GM23338 (cell line): ENCODE results near the gene CCNY.

ENCODE experiments used
- CTCF ChIP-seq, 2 experiments: fragments of 200-600 bp in 1 of 2; sonication (generic) in 1 of 2; conservative IDR thresholded peaks; 2 replicates each; pipeline versions ENCODE4 v1.5.1 to v1.6.1; 2016 to 2017; ENCODE audit warnings: antibody characterized with exemption in 2 of 2, low read depth in 2 of 2, mild to moderate bottlenecking in 2 of 2, moderate library complexity in 1 of 2
- EZH2 ChIP-seq: fragments of 200-600 bp; sonication (generic); IDR thresholded peaks from one replicate; pipeline ENCODE4 v1.8.0; 2017; ENCODE audit warnings: antibody characterized with exemption, mild to moderate bottlenecking, low read depth; ENCODE audit not compliant: unreplicated experiment
- JUNB ChIP-seq: IDR thresholded peaks from one replicate; pipeline ENCODE4 v1.6.1; 2016; ENCODE audit warnings: antibody characterized with exemption; ENCODE audit not compliant: unreplicated experiment
- NANOG ChIP-seq: IDR thresholded peaks from 2 replicates; pipeline ENCODE4 v1.6.1; 2016; ENCODE audit warnings: antibody characterized with exemption, borderline replicate concordance
- POLR2AphosphoS5 ChIP-seq: IDR thresholded peaks from 2 replicates; pipeline ENCODE4 v1.6.1; 2016; ENCODE audit warnings: antibody characterized with exemption, low read depth

- TF ChIP-seq CTCF (conservative IDR thresholded peaks at IDR 0.05; ENCODE audit: low read depth in 2 of 2), result no peak
- no peak for TF ChIP-seq JUNB
- no peak for TF ChIP-seq EZH2
- TF ChIP-seq POLR2AphosphoS5, result no peak
- TF ChIP-seq NANOG, result no peak
These were observed 232.2 kb downstream of the CCNY start for GRCh38 chr10:35568483-35569015.
